WI38 (cell line): ENCODE results near the gene TTBK1.

Source experiments
- H3K4me3 ChIP-seq: 2 replicates; pipeline ENCODE4 v1.5.1; 2011; ENCODE audit warnings: low read depth, mild to moderate bottlenecking, control low read depth, low read length
- CTCF ChIP-seq: IDR thresholded peaks from 2 replicates; pipeline ENCODE4 v1.5.1; 2012; ENCODE audit warnings: low read depth, mild to moderate bottlenecking, control low read depth, low read length

The TTBK1 gene

GRCh38 chr6:43278524-43279078 lies 35.3 kb downstream of the TTBK1 start:
- no peak overlapping the region for H3K4me3 ChIP-seq
- TF ChIP-seq CTCF: no peak

DNA sequence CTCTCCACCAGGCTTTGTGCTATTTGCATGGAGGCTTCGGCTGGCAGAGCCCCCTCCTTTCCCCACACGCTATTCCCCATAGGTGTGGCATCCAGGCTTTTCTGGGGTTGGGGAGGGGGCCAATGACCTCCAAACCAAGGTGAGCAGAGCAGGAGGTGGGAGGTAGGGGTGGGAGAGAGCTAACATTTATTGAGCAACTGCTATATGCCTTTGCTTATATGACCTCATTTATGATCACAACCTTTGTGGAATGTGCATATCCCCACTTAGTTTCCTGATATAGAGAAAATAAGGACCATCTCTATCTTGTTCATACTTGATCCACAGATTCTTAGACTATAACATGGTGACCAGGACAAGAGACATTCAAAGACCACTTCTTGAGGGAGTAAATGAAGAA lies 37.0 kb downstream of the TTBK1 start:
- H3K4me3 ChIP-seq: no peak overlapping the region
- TF ChIP-seq CTCF: no peak

DNA sequence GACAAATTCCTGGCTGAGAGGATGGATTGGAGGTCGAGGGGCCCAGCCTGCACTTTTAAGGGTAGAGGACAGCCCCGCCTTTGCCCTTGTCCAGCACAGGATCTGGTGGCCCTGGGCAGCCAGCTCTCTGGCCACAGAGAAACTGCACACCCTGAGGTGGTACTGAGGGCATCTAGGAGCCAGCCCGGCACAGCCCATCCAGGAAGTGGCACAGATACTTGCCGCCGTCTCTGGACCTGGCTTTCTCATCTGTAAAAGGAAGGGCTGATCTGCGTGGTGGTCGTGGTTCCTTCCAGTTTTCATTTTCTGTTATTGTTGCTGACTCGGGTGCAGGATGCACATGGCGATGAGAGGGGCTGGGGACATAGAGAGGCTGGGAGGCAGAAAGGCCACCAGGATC lies 38.8 kb downstream of the TTBK1 start:
- H3K4me3 ChIP-seq: no peak overlapping the region
- no peak for TF ChIP-seq CTCF

- no peak overlapping the region for H3K4me3 ChIP-seq
- no peak for TF ChIP-seq CTCF
These were observed 39.6 kb downstream of the TTBK1 start for GRCh38 chr6:43282636-43283513.

DNA sequence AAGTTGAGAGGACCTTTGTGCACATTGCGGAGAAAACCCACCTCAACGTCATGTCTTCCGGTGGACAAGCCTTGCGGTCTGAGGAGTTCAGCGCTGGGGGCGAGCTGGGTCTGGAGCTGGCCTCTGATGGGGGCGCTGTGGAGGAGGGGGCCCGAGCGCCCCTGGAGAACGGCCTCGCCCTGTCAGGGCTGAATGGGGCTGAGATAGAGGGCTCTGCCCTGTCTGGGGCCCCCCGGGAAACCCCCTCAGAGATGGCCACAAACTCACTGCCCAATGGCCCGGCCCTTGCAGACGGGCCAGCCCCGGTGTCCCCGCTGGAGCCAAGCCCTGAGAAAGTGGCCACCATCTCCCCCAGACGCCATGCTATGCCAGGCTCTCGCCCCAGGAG lies 40.2 kb downstream of the TTBK1 start:
- no peak overlapping the region for H3K4me3 ChIP-seq
- no peak for TF ChIP-seq CTCF

DNA sequence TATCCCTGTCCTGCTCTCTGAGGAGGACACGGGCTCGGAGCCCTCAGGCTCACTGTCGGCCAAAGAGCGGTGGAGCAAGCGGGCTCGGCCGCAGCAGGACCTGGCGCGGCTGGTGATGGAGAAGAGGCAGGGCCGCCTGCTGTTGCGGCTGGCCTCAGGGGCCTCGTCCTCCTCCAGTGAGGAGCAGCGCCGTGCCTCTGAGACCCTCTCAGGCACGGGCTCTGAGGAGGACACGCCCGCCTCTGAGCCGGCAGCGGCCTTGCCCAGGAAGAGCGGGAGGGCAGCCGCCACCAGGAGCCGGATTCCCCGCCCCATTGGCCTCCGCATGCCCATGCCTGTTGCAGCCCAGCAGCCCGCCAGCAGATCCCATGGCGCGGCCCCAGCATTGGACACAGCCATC lies 40.6 kb downstream of the TTBK1 start:
- H3K4me3 ChIP-seq: no peak overlapping the region
- TF ChIP-seq CTCF: no peak
